Neural cell (in vitro differentiated cells): ENCODE measurements around the gene SLC38A5. TPM values are rescaled to one million over a fixed set of nuclear protein-coding genes. Genes with fewer than 3 reads are reported as not detected.

ENCODE experiments used
- H2AFZ ChIP-seq: fragments of 200-600, 300-800 bp; sonication (generic), shearing (Covaris generic); 2 replicates; pipeline ENCODE4 v1.6.0; 2014; ENCODE audit warnings: low read depth, mild to moderate bottlenecking, antibody characterized with exemption, low read length, moderate library complexity
- H3F3A ChIP-seq: fragments of 200-600 bp; shearing (Covaris generic); 2 replicates; pipeline ENCODE4 v1.6.1; 2016; ENCODE audit warnings: mild to moderate bottlenecking, moderate library complexity, mixed read lengths, antibody characterized with exemption, low read length; ENCODE audit not compliant: insufficient read depth, poor library complexity, severe bottlenecking
- H3K27ac ChIP-seq: fragments of 200-600, 300-800 bp; sonication (generic), shearing (Covaris generic); 2 replicates; pipeline ENCODE4 v1.5.1; 2014; ENCODE audit warnings: mild to moderate bottlenecking, low read length, moderate library complexity
- H3K27me3 ChIP-seq: fragments of 300-800, 200-600 bp; sonication (generic), shearing (Covaris generic); 2 replicates; pipeline ENCODE4 v1.6.0; 2014; ENCODE audit warnings: mild to moderate bottlenecking, low read depth, low read length, moderate library complexity; ENCODE audit not compliant: insufficient read depth
- H3K36me3 ChIP-seq: fragments of 300-800, 200-600 bp; sonication (generic), shearing (Covaris generic); 2 replicates; pipeline ENCODE4 v1.5.1; 2014; ENCODE audit warnings: mild to moderate bottlenecking, antibody characterized with exemption, low read length, moderate library complexity; ENCODE audit not compliant: insufficient read depth
- H3K4me2 ChIP-seq: fragments of 300-800, 200-600 bp; sonication (generic), shearing (Covaris generic); 2 replicates; pipeline ENCODE4 v1.6.0; 2014; ENCODE audit warnings: mild to moderate bottlenecking, low read length
- H3K4me3 ChIP-seq: fragments of 300-800, 200-600 bp; sonication (generic), shearing (Covaris generic); 2 replicates; pipeline ENCODE4 v1.5.1; 2014; ENCODE audit warnings: mild to moderate bottlenecking, low read length, moderate library complexity
- H3K79me2 ChIP-seq: fragments of 200-600 bp; shearing (Covaris generic); replicated peaks from 2 replicates; pipeline ENCODE4 v1.6.0; 2014; ENCODE audit warnings: mild to moderate bottlenecking, low read length, moderate library complexity; ENCODE audit not compliant: insufficient read depth
- H3K9ac ChIP-seq: fragments of 300-800, 200-600 bp; sonication (generic), shearing (Covaris generic); 2 replicates; pipeline ENCODE4 v1.6.1; 2016; ENCODE audit warnings: mild to moderate bottlenecking, low read length, mixed read lengths
- H3K9me2 ChIP-seq: fragments of 200-600 bp; shearing (Covaris generic); 2 replicates; pipeline ENCODE4 v1.6.1; 2016; ENCODE audit warnings: mild to moderate bottlenecking, low read length, mixed read lengths; ENCODE audit not compliant: insufficient read depth
- H3K9me3 ChIP-seq: fragments of 200-600, 300-800 bp; sonication (generic), shearing (Covaris generic); 2 replicates; pipeline ENCODE4 v1.6.1; 2016; ENCODE audit warnings: mild to moderate bottlenecking, mixed run types, low read length, moderate library complexity, mixed read lengths
- H4K20me1 ChIP-seq: fragments of 200-600 bp; shearing (Covaris generic); 2 replicates; pipeline ENCODE4 v1.6.1; 2016; ENCODE audit warnings: mild to moderate bottlenecking, mixed run types; ENCODE audit not compliant: insufficient read depth
- CTCF ChIP-seq: fragments of 450-650 bp; IDR thresholded peaks from 2 replicates; pipeline ENCODE4 v1.5.1; 2014; ENCODE audit warnings: antibody characterized with exemption, mild to moderate bottlenecking, moderate library complexity; ENCODE audit not compliant: poor library complexity, severe bottlenecking
- EP300 ChIP-seq: fragments of 450-650 bp; conservative IDR thresholded peaks from 2 replicates; pipeline ENCODE4 v1.6.1; 2014; ENCODE audit warnings: antibody characterized with exemption, mild to moderate bottlenecking, moderate library complexity; ENCODE audit not compliant: poor library complexity, severe bottlenecking
- EZH2 ChIP-seq: fragments of 200-600, 300-800 bp; shearing (Covaris generic), sonication (generic); IDR thresholded peaks from 2 replicates; pipeline ENCODE4 v1.6.1; 2014; ENCODE audit warnings: antibody characterized with exemption, low read length, borderline replicate concordance, mild to moderate bottlenecking; ENCODE audit not compliant: insufficient read depth, poor library complexity, severe bottlenecking
- MXI1 ChIP-seq: fragments of 450-650 bp; conservative IDR thresholded peaks from 2 replicates; pipeline ENCODE4 v1.6.1; 2014; ENCODE audit warnings: antibody characterized with exemption, mild to moderate bottlenecking; ENCODE audit not compliant: poor library complexity, severe bottlenecking
- POLR2AphosphoS5 ChIP-seq: IDR thresholded peaks from 2 replicates; pipeline ENCODE4 v1.6.1; 2012
- RAD21 ChIP-seq: fragments of 450-650 bp; conservative IDR thresholded peaks from 2 replicates; pipeline ENCODE4 v1.6.1; 2014; ENCODE audit warnings: antibody characterized with exemption, mild to moderate bottlenecking, moderate library complexity
- REST ChIP-seq: IDR thresholded peaks from 2 replicates; pipeline ENCODE4 v1.6.1; 2012; ENCODE audit warnings: borderline replicate concordance
- SMC3 ChIP-seq: fragments of 450-650 bp; conservative IDR thresholded peaks from 2 replicates; pipeline ENCODE4 v1.6.1; 2014; ENCODE audit warnings: antibody characterized with exemption, mild to moderate bottlenecking, moderate library complexity; ENCODE audit not compliant: poor library complexity
- TAF1 ChIP-seq: IDR thresholded peaks from 2 replicates; pipeline ENCODE4 v1.6.1; 2012; ENCODE audit warnings: low read depth
- polyA plus RNA-seq: library from polyadenylated mRNA; depleted of rRNA; stranded (reverse); fragments of >200 nt; gene quantifications from 2 replicates; pipeline ENCODE4 v1.2.3, GENCODE V29; 2014

The SLC38A5 gene
- polyA plus RNA-seq, 1 donor from 2014 or later, result 0.48 TPM

- H4K20me1 ChIP-seq, result no peaks in the 10 kb centered on the region
- no peaks in the 10 kb centered on the region for H3F3A ChIP-seq
- no peaks in the 10 kb centered on the region for H3K36me3 ChIP-seq
- no peaks in the 10 kb centered on the region for H3K27me3 ChIP-seq
- H3K9ac ChIP-seq, result no peak overlapping the region
- H3K27ac ChIP-seq, result no peak overlapping the region
- H3K9me3 ChIP-seq, result no peaks in the 10 kb centered on the region
- no peak overlapping the region for H3K4me2 ChIP-seq
- no peaks in the 10 kb centered on the region for H3K79me2 ChIP-seq
- no peak overlapping the region for H3K4me3 ChIP-seq
- no peaks in the 10 kb centered on the region for H3K9me2 ChIP-seq
- TF ChIP-seq POLR2AphosphoS5, result no peak
- no peak for TF ChIP-seq TAF1
- no peak overlapping the region for H2AFZ ChIP-seq
Observed at GRCh38 chrX:48489296-48489695, 19.2 kb upstream of the SLC38A5 start.

- Histone ChIP-seq H3K4me2 (no peak overlapping the region), H3K27ac (no peak overlapping the region), H4K20me1 (no peaks in the 10 kb centered on the region), H3K36me3 (no peaks in the 10 kb centered on the region), H3K9me2 (no peaks in the 10 kb centered on the region), H3K9ac (no peak overlapping the region), H3K4me3 (no peak overlapping the region), H2AFZ (no peak overlapping the region), H3K79me2 (no peaks in the 10 kb centered on the region), H3K9me3 (no peaks in the 10 kb centered on the region), H3K27me3 (no peaks in the 10 kb centered on the region), H3F3A (no peaks in the 10 kb centered on the region)
- TF ChIP-seq EP300 (no peak), SMC3 (no peak), EZH2 (no peak), REST (no peak), POLR2AphosphoS5 (no peak), CTCF (no peak), TAF1 (no peak), RAD21 (no peak), MXI1 (no peak)
Observed at GRCh38 chrX:48488034-48488433, 18.0 kb upstream of the SLC38A5 start.

GRCh38 chrX:48487362-48487798, 17.3 kb upstream of the SLC38A5 start:
- Histone ChIP-seq H4K20me1 (no peaks in the 10 kb centered on the region), H3K79me2 (no peaks in the 10 kb centered on the region), H3K27ac (no peak overlapping the region), H3K9me2 (no peaks in the 10 kb centered on the region), H3K9me3 (no peaks in the 10 kb centered on the region), H3K4me3 (no peak overlapping the region), H3F3A (no peaks in the 10 kb centered on the region), H3K27me3 (no peaks in the 10 kb centered on the region), H3K4me2 (no peak overlapping the region), H3K36me3 (no peaks in the 10 kb centered on the region), H2AFZ (no peak overlapping the region), H3K9ac (no peak overlapping the region)
- TF ChIP-seq REST, result no peak
- TF ChIP-seq EP300, result no peak
- TF ChIP-seq SMC3, result no peak
